ENCODE results near the gene FGF8. TPM values are rescaled to one million over a fixed set of nuclear protein-coding genes. Genes with fewer than 3 reads are reported as not detected.

Gene FGF8
- total and polyA plus RNA-seq, 9 of the 15 experiments (the other 6 are each of a cell fraction or from before 2014, with no cell fraction given) = 0.13 to 0.82 (median 0.37) TPM; not detected in 5

DNA sequence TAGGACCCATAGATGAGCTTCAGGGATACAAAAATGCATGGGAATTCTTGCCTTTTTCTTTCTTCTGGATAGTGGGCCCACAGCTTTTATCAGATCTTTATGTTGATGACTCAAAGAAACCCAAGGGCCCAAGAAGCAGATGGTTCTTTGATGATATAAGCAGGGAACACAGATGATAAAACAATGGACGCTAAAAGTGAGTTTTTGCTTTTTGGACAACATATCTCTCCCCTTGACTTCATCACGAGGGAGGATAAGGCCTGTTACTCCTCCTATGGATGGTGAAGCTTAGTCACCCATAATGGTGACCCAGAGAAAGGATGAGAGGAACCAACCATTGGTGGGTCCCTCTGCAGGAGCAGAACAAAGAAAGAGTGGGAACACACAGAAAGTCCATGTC, 48.8 kb upstream of the FGF8 start (continued):
- TF ChIP-seq, protein P1, sequence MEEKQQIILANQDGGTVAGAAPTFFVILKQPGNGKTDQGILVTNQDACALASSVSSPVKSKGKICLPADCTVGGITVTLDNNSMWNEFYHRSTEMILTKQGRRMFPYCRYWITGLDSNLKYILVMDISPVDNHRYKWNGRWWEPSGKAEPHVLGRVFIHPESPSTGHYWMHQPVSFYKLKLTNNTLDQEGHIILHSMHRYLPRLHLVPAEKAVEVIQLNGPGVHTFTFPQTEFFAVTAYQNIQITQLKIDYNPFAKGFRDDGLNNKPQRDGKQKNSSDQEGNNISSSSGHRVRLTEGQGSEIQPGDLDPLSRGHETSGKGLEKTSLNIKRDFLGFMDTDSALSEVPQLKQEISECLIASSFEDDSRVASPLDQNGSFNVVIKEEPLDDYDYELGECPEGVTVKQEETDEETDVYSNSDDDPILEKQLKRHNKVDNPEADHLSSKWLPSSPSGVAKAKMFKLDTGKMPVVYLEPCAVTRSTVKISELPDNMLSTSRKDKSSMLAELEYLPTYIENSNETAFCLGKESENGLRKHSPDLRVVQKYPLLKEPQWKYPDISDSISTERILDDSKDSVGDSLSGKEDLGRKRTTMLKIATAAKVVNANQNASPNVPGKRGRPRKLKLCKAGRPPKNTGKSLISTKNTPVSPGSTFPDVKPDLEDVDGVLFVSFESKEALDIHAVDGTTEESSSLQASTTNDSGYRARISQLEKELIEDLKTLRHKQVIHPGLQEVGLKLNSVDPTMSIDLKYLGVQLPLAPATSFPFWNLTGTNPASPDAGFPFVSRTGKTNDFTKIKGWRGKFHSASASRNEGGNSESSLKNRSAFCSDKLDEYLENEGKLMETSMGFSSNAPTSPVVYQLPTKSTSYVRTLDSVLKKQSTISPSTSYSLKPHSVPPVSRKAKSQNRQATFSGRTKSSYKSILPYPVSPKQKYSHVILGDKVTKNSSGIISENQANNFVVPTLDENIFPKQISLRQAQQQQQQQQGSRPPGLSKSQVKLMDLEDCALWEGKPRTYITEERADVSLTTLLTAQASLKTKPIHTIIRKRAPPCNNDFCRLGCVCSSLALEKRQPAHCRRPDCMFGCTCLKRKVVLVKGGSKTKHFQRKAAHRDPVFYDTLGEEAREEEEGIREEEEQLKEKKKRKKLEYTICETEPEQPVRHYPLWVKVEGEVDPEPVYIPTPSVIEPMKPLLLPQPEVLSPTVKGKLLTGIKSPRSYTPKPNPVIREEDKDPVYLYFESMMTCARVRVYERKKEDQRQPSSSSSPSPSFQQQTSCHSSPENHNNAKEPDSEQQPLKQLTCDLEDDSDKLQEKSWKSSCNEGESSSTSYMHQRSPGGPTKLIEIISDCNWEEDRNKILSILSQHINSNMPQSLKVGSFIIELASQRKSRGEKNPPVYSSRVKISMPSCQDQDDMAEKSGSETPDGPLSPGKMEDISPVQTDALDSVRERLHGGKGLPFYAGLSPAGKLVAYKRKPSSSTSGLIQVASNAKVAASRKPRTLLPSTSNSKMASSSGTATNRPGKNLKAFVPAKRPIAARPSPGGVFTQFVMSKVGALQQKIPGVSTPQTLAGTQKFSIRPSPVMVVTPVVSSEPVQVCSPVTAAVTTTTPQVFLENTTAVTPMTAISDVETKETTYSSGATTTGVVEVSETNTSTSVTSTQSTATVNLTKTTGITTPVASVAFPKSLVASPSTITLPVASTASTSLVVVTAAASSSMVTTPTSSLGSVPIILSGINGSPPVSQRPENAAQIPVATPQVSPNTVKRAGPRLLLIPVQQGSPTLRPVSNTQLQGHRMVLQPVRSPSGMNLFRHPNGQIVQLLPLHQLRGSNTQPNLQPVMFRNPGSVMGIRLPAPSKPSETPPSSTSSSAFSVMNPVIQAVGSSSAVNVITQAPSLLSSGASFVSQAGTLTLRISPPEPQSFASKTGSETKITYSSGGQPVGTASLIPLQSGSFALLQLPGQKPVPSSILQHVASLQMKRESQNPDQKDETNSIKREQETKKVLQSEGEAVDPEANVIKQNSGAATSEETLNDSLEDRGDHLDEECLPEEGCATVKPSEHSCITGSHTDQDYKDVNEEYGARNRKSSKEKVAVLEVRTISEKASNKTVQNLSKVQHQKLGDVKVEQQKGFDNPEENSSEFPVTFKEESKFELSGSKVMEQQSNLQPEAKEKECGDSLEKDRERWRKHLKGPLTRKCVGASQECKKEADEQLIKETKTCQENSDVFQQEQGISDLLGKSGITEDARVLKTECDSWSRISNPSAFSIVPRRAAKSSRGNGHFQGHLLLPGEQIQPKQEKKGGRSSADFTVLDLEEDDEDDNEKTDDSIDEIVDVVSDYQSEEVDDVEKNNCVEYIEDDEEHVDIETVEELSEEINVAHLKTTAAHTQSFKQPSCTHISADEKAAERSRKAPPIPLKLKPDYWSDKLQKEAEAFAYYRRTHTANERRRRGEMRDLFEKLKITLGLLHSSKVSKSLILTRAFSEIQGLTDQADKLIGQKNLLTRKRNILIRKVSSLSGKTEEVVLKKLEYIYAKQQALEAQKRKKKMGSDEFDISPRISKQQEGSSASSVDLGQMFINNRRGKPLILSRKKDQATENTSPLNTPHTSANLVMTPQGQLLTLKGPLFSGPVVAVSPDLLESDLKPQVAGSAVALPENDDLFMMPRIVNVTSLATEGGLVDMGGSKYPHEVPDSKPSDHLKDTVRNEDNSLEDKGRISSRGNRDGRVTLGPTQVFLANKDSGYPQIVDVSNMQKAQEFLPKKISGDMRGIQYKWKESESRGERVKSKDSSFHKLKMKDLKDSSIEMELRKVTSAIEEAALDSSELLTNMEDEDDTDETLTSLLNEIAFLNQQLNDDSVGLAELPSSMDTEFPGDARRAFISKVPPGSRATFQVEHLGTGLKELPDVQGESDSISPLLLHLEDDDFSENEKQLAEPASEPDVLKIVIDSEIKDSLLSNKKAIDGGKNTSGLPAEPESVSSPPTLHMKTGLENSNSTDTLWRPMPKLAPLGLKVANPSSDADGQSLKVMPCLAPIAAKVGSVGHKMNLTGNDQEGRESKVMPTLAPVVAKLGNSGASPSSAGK (IDR thresholded peaks at IDR 0.05) = 0 out of 2 replicates have a peak, but pooled peaks have one; percentile 9
- TF ChIP-seq ZFPM2 (CRISPR knock-in tag; IDR thresholded peaks at IDR 0.05) = no peak
- TF ChIP-seq MIER1 (IDR thresholded peaks at IDR 0.05; ENCODE audit: low read depth) = no peak
- no peak for TF ChIP-seq ZZZ3 (IDR thresholded peaks at IDR 0.05)
- no peak for TF ChIP-seq TAF15 (IDR thresholded peaks at IDR 0.05; ENCODE audit: low read depth, low read length)
- no peak for TF ChIP-seq ZNF561 (CRISPR knock-in tag; conservative IDR thresholded peaks at IDR 0.05)
- peak; percentile 79 for TF ChIP-seq NCOR1 (IDR thresholded peaks at IDR 0.05)
- TF ChIP-seq POLR2AphosphoS5 (IDR thresholded peaks at IDR 0.05; ENCODE audit: control insufficient read depth, insufficient read depth, low read depth, low read length) = peak; percentile 61; the same call in 1 of the 2 replicates
- no peak for TF ChIP-seq NR2F6 (CRISPR knock-in tag; IDR thresholded peaks at IDR 0.05)
- TF ChIP-seq, protein P2, sequence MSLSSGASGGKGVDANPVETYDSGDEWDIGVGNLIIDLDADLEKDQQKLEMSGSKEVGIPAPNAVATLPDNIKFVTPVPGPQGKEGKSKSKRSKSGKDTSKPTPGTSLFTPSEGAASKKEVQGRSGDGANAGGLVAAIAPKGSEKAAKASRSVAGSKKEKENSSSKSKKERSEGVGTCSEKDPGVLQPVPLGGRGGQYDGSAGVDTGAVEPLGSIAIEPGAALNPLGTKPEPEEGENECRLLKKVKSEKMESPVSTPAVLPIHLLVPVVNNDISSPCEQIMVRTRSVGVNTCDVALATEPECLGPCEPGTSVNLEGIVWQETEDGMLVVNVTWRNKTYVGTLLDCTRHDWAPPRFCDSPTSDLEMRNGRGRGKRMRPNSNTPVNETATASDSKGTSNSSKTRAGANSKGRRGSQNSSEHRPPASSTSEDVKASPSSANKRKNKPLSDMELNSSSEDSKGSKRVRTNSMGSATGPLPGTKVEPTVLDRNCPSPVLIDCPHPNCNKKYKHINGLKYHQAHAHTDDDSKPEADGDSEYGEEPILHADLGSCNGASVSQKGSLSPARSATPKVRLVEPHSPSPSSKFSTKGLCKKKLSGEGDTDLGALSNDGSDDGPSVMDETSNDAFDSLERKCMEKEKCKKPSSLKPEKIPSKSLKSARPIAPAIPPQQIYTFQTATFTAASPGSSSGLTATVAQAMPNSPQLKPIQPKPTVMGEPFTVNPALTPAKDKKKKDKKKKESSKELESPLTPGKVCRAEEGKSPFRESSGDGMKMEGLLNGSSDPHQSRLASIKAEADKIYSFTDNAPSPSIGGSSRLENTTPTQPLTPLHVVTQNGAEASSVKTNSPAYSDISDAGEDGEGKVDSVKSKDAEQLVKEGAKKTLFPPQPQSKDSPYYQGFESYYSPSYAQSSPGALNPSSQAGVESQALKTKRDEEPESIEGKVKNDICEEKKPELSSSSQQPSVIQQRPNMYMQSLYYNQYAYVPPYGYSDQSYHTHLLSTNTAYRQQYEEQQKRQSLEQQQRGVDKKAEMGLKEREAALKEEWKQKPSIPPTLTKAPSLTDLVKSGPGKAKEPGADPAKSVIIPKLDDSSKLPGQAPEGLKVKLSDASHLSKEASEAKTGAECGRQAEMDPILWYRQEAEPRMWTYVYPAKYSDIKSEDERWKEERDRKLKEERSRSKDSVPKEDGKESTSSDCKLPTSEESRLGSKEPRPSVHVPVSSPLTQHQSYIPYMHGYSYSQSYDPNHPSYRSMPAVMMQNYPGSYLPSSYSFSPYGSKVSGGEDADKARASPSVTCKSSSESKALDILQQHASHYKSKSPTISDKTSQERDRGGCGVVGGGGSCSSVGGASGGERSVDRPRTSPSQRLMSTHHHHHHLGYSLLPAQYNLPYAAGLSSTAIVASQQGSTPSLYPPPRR (CRISPR knock-in tag; IDR thresholded peaks at IDR 0.05; ENCODE audit: borderline replicate concordance) = no peak
- no peak for TF ChIP-seq ZBTB17 (CRISPR knock-in tag; IDR thresholded peaks at IDR 0.05)
- no peak for TF ChIP-seq NCOA4 (IDR thresholded peaks at IDR 0.05; ENCODE audit: partially characterized antibody)

Measured in K562 (cell line).